IPS-15b (cell line): ENCODE data around the gene LRP1.

Experiments used
- H3K27me3 ChIP-seq: one replicate; pipeline ENCODE4 v1.6.1; 2013; ENCODE audit warnings: low read length; ENCODE audit not compliant: control insufficient read depth, insufficient read depth
- H3K36me3 ChIP-seq: one replicate; pipeline ENCODE4 v1.6.1; 2013; ENCODE audit warnings: low read length; ENCODE audit not compliant: control insufficient read depth, insufficient read depth
- H3K4me1 ChIP-seq: one replicate; pipeline ENCODE4 v1.6.1; 2013; ENCODE audit warnings: mild to moderate bottlenecking, low read length; ENCODE audit not compliant: control insufficient read depth, insufficient read depth
- H3K4me3 ChIP-seq: one replicate; pipeline ENCODE4 v1.5.1; 2013; ENCODE audit warnings: low read depth, low read length
- H3K9ac ChIP-seq: one replicate; pipeline ENCODE4 v1.6.1; 2013; ENCODE audit warnings: low read depth, mild to moderate bottlenecking, low read length
- H3K9me3 ChIP-seq: one replicate; pipeline ENCODE4 v1.6.1; 2013; ENCODE audit warnings: mild to moderate bottlenecking, low read length; ENCODE audit not compliant: control insufficient read depth, insufficient read depth

The LRP1 gene

DNA sequence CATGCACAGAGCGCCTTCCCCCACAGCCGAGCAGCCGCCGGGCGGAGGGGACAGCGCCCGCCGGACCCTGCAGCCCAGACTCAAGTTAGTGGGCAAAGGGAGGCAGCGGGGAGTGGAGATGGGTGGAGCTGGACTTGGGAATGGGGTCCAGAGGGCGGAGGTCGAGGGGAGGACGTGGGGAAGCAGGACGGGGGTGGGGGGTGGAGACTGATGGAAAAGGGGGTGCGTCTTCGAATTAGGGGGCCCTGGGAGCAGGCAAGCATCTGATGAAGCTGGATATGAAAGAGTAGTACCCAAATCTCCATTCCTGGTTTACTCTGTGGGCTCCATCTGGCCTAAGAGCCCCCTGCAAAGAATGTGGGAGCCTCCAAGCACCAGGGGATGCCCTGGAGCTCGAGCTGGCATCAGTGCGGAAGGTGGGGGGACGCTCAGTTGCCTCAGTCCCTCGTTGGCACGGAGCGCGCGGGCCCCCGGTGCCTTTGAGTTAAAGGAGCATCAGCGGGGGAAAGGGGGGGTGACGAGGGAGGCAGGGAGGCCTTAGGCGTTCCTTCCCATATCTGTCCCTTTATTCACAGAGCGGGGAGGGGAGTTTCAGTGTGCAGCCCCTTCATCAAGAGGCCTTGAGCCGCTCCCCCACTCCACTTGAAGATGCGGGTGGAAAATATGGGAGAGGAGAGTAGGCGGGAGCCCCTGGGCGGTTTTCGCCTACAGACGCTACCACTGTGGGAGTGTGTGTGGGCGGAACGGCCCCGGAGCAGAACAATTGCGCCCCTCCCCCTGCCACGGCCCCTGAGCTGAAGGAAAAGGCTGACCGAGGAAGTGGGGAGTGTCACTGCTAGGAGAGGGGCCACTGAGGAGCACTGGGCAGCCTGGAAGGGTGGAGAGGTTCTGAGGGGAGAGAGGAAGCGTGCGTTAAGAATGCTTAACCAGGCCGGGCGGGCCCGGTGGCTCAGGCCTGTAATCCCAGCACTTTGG is 38.7 kb upstream of the LRP1 start:
- peaks cover 17% of the 10 kb centered on the region for H3K4me1 ChIP-seq
- H3K4me3 ChIP-seq, result peak overlapping the region; percentile 81
- H3K9ac ChIP-seq, result peak overlapping the region; percentile 28
- H3K9me3 ChIP-seq, result no peaks in the 10 kb centered on the region
- no peaks in the 10 kb centered on the region for H3K27me3 ChIP-seq
- peaks cover 32% of the 10 kb centered on the region for H3K36me3 ChIP-seq

DNA sequence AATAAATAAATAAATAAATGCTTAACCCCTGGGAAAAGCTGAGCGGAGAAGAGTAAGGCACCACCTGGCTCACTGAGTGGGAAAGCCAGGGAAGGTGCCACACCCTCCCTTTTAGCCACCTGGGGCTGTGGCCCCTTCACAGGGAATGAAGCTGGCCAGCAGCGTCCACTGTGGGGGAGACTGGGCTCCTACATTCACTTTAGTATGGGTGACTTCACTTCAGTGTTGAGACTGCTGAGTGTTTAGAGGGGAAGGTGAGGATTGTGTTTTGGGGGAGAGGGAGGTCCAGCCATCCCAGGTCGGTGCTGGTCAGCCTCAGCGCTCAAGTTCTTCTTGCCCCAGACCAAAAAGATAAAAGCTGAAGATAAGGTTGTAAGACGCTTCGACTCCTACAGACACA is 37.8 kb upstream of the LRP1 start:
- Histone ChIP-seq H3K4me1 (peaks cover 18% of the 10 kb centered on the region), H3K4me3 (peak overlapping the region; percentile 30), H3K36me3 (peaks cover 37% of the 10 kb centered on the region), H3K27me3 (no peaks in the 10 kb centered on the region), H3K9me3 (no peaks in the 10 kb centered on the region), H3K9ac (no peak overlapping the region)

DNA sequence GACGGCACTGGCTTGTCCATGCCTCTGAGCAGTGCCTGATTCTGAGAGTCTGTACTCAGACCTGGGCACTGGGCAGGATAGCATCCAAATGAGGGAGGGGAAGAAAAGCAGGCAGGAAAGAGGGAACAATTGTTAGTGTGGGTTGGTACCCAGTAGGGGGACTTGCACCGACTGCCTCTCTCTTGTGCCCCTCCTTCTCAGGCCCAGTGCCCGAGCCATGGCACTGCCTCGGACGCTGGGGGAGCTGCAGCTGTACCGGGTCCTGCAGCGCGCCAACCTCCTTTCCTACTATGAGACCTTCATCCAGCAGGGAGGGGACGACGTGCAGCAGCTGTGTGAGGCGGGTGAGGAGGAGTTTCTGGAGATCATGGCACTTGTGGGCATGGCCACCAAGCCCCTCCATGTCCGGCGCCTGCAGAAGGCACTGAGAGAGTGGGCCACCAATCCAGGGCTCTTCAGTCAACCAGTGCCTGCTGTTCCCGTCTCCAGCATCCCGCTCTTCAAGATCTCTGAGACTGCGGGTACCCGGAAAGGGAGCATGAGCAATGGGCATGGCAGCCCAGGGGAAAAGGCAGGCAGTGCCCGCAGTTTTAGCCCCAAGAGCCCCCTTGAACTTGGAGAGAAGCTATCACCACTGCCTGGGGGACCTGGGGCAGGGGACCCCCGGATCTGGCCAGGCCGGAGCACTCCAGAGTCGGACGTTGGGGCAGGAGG is 37.2 kb upstream of the LRP1 start:
- Histone ChIP-seq H3K4me3 (peak overlapping the region; percentile 30), H3K9ac (no peak overlapping the region), H3K4me1 (peaks cover 12% of the 10 kb centered on the region), H3K27me3 (no peaks in the 10 kb centered on the region), H3K9me3 (no peaks in the 10 kb centered on the region), H3K36me3 (peaks cover 37% of the 10 kb centered on the region)

DNA sequence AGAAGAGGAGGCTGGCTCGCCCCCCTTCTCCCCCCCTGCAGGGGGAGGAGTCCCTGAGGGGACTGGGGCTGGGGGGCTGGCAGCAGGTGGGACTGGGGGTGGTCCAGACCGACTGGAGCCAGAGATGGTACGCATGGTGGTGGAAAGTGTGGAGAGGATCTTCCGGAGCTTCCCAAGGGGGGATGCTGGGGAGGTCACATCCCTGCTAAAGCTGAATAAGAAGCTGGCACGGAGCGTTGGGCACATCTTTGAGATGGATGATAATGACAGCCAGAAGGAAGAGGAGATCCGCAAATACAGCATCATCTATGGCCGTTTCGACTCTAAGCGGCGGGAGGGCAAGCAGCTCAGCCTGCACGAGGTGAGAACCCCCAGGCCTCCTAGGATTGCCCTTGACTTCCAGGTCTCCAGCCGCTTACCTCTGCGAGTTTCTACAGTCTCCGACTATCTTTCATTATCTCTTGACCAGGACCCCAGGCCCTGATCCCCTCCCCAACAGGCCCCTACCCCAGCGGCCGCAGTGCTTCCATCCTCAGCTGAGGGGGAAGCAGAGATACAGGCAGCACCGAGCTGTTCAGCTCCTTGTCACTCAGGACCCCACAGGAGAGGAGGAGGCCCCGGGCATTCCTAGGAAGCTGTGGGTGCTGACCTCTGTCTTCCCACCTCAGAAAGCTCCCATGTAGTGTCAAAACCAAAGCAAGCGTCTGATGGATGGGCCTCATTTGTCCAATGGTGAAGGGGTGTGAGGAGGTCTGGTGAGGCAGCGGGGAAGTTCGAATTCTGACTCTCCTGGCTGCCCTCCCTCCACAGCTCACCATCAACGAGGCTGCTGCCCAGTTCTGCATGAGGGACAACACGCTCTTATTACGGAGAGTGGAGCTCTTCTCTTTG is 36.4 kb upstream of the LRP1 start:
- peaks cover 42% of the 10 kb centered on the region for H3K36me3 ChIP-seq
- H3K4me1 ChIP-seq, result peaks cover 13% of the 10 kb centered on the region
- no peak overlapping the region for H3K9ac ChIP-seq
- H3K27me3 ChIP-seq, result no peaks in the 10 kb centered on the region
- no peaks in the 10 kb centered on the region for H3K9me3 ChIP-seq
- H3K4me3 ChIP-seq, result no peak overlapping the region

DNA sequence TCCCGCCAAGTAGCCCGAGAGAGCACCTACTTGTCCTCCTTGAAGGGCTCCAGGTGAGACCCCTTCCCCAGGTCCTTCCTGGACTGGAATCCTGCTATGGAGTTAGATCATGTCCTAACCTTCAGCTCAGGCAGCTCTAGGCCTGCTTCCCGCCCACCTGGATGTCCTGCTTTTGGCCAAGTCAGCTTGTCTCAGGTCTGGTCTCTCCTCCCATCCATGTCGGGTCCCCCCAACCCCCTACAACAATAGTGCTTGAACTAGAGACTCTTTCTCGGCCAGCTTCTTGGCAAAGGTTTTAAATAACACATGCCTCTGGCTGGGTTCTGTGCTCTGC is 35.8 kb upstream of the LRP1 start:
- Histone ChIP-seq H3K27me3 (no peaks in the 10 kb centered on the region), H3K36me3 (peaks cover 42% of the 10 kb centered on the region), H3K9me3 (no peaks in the 10 kb centered on the region), H3K4me1 (peaks cover 13% of the 10 kb centered on the region), H3K4me3 (no peak overlapping the region), H3K9ac (no peak overlapping the region)

DNA sequence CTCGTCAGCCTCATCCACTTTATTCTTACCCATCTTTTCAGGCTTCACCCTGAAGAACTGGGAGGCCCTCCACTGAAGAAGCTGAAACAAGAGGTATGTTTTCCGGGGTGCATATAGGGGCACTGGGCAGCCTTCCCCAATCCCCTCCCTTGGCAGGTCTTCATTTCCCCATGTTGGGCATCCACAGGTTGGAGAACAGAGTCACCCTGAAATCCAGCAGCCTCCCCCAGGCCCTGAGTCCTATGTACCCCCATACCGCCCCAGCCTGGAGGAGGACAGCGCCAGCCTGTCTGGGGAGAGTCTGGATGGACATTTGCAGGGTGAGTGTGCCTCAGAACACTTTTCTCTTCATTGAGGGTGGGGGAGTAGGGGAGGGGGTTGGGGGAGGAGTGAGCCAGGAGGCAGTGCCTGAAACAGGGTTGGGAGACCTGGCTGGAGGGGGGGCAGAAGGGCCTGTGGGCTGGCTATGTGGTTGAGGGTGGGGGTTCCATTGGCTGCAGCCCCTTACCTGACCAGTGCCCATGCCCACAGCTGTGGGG is 35.3 kb upstream of the LRP1 start:
- Histone ChIP-seq H3K4me3 (no peak overlapping the region), H3K9ac (no peak overlapping the region), H3K9me3 (no peaks in the 10 kb centered on the region), H3K4me1 (peaks cover 13% of the 10 kb centered on the region), H3K36me3 (peaks cover 42% of the 10 kb centered on the region), H3K27me3 (no peaks in the 10 kb centered on the region)

DNA sequence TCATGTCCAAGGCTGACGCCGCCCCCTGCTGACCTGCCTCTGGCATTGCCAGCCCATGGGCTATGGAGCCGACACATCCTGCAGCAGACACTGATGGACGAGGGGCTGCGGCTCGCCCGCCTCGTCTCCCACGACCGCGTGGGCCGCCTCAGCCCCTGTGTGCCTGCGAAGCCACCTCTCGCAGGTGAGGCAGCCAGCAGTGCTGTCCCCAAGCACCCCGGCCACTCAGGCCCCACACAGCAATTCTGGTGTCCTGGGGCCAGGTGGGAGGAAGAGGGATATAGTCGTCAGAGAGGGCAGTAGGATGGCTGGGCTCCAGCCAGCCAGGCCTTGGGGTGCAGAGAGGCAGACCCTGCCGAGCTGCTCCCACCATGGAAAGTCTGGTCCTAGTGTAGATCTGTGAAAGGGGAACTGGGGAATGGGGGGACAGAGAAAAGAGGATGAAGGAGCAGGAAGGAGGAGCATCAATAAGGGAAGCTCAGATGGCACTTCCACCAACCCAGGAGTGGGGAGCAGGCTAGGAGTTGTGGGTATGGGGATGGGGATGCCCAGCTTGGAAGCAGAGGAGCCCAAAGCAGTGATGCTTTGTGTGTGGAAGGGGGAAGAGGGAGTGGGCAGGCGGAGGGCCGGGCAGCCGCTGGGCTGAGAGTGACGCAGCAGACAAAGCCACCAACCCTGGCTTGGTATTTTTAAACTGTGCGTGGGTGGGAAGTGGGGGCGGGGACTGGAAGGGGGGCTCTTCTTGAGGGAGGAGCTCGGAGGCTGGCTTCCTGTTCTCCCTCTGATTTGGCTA is 34.7 kb upstream of the LRP1 start:
- Histone ChIP-seq H3K9me3 (no peaks in the 10 kb centered on the region), H3K36me3 (peaks cover 42% of the 10 kb centered on the region), H3K9ac (peak overlapping the region; percentile 12), H3K4me1 (peaks cover 13% of the 10 kb centered on the region), H3K4me3 (no peak overlapping the region), H3K27me3 (no peaks in the 10 kb centered on the region)

DNA sequence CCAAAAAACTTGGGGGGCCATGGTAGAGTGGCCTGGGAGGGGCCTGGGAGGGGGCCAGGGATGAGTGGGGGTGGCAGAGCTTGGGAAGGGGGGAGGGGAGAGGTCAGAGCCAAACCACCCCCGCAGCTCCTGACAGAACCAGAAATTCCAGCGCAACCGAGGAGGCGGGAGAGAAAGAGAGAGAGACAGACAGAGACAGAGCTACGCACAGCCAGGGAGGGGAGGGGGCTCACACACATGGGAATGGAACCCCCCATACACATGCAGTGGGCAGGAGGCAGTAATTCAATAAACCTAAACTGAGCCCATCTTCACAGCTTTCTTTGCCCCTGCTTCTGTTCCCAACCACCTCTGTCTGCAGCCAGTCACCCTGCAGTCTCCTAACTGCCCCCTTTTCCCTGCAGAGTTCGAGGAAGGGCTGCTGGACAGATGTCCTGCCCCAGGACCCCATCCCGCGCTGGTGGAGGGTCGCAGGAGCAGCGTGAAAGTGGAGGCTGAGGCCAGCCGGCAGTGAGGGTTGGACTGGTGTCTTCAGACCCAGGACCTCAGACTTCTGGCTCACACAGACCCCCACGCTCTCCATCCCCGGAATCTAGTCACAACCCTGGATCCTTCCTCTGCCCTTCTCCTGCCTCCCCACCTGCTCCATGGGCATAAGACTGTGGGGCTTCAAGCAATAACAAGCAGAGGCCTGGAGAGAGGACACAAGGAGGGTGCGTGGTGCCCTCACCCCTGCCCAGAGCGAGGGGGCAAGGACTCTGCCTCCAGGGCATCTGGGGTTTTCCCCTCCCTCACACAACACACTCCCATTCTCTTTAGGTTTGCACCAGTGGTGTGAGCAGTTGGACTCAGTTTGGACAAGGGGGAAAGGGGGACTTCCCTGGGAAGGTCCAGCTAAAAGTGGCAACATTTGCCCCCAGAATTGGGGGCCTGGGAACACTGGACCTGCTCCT is 33.8 kb upstream of the LRP1 start:
- H3K4me1 ChIP-seq, result peaks cover 13% of the 10 kb centered on the region
- H3K9ac ChIP-seq, result no peak overlapping the region
- H3K36me3 ChIP-seq, result peaks cover 45% of the 10 kb centered on the region
- no peak overlapping the region for H3K4me3 ChIP-seq
- H3K9me3 ChIP-seq, result no peaks in the 10 kb centered on the region
- H3K27me3 ChIP-seq, result no peaks in the 10 kb centered on the region

DNA sequence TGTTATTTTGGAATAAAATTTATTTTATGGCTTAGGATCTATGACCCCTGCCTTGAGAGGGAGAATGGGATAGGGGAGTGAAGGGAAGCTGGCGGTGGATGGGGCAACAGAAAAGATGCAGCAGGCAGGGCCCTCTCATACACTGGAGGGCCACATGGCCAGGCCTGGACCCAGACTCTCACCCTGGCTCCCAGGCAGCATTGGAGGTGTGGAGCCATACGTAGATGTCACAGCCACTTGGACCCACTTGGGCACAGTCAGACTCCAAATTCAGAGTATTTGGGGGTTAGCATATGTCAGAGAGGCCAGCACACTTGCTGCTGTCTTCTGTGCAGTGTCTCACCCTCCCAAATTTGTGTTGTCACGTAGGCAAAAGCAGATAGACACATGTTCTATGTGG is 32.8 kb upstream of the LRP1 start:
- H3K9ac ChIP-seq, result no peak overlapping the region
- no peak overlapping the region for H3K4me3 ChIP-seq
- no peaks in the 10 kb centered on the region for H3K9me3 ChIP-seq
- no peaks in the 10 kb centered on the region for H3K27me3 ChIP-seq
- H3K36me3 ChIP-seq, result peaks cover 49% of the 10 kb centered on the region
- H3K4me1 ChIP-seq, result peaks cover 13% of the 10 kb centered on the region

DNA sequence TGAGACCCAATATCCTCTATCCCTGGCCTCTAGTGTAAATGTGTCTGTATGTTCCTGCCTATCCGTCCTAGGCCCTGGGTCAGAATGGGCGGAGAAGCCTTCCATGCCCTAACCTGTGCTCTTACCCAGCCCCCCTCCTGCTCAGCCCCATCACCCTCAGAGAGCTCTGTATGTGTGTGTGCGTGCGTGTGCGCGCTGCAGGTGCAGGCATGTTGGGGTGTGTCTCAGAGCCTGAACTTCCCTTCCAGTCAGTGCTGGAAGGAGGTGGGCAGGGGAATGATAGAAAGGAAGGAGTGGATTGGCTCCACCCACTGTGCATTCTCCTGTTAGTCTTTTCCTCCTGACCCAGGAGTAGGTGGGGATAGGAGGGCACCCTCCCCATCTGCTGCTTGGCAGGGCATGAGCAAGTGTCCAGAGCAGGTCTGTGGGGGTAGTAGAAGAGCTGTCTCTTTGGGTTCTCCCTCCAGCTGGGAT is 32.1 kb upstream of the LRP1 start:
- peaks cover 45% of the 10 kb centered on the region for H3K36me3 ChIP-seq
- H3K9ac ChIP-seq, result no peak overlapping the region

More for the DNA sequence above, 32.1 kb upstream of the LRP1 start:
- Histone ChIP-seq H3K9me3 (no peaks in the 10 kb centered on the region), H3K4me1 (peaks cover 13% of the 10 kb centered on the region), H3K27me3 (no peaks in the 10 kb centered on the region), H3K4me3 (no peak overlapping the region)
